Sigmoid colon (tissue), 4 donors: ENCODE results near the gene CLDND2.

Experiments used
- CTCF ChIP-seq, 4 experiments: fragments of 450-650 bp in 3 of 4; fragments of 200-600 bp in 1 of 4; IDR thresholded peaks; one replicate each; pipeline ENCODE4 v1.5.1; 2016 to 2019; ENCODE audit warnings: antibody characterized with exemption in 4 of 4, mild to moderate bottlenecking in 3 of 4, moderate library complexity in 2 of 4
- EP300 ChIP-seq, 4 donors: sonication (generic); formaldehyde crosslinking; IDR thresholded peaks; one replicate each; pipeline ENCODE4 v1.6.1; 2017; ENCODE audit warnings: antibody characterized with exemption in 4 of 4
- POLR2A ChIP-seq, 2 donors: fragments of 450-650 bp; IDR thresholded peaks; one replicate each; pipeline ENCODE4 v1.6.1; 2016; ENCODE audit warnings: antibody characterized with exemption in 2 of 2, mild to moderate bottlenecking in 2 of 2, moderate library complexity in 2 of 2
- POLR2AphosphoS5 ChIP-seq, 4 donors: sonication (generic); formaldehyde crosslinking; IDR thresholded peaks; one replicate each; pipeline ENCODE4 v1.6.1; 2017; ENCODE audit warnings: antibody characterized with exemption in 4 of 4

DNA sequence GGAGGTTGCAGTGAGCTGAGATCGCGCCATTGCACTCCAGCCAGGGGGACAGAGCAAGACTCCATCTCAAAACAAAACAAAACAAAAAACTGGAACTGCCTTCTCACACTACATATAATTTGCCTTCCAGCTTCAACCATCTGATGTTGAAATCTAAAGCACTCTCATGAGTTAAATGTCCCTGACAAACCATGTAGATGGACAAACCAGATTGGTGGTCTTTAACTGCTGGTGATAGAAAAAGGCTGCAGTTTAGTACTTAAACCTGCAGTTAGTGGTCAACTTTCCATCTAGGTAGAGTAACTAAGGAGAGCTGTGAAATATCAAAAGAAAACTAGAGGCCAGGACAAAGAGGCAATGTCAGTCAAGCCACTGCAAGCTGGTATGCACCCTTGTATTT, 27.4 kb upstream of the CLDND2 start:
- no peak for TF ChIP-seq CTCF (IDR thresholded peaks at IDR 0.05)
- no peak for TF ChIP-seq POLR2AphosphoS5 (IDR thresholded peaks at IDR 0.05)
- no peak for TF ChIP-seq EP300 (IDR thresholded peaks at IDR 0.05)
- TF ChIP-seq POLR2A (IDR thresholded peaks at IDR 0.05), result no peak
